8988T (cell line): Measurements from ENCODE around the gene HCFC2.
"Not testable (repeated sequence)": the region's sequence is repeated elsewhere in the genome, so short reads cannot be mapped to it uniquely, and the experiment has no call there.

ENCODE experiments used
- DNase-seq: peaks from one replicate; pipeline ENCODE4 v3.0.0; 2011

HCFC2 gene

GRCh38 chr12:104058802-104059201 is 5.5 kb upstream of the HCFC2 start:
- no peak for DNase-seq

- no peak for DNase-seq
Observed at GRCh38 chr12:104059963-104060362, 4.4 kb upstream of the HCFC2 start.

- DNase-seq: no peak
Observed at GRCh38 chr12:104060791-104061190, 3.5 kb upstream of the HCFC2 start.

GRCh38 chr12:104063712-104064030 is 660 bp upstream of the HCFC2 start:
- no peak for DNase-seq

GRCh38 chr12:104064842-104065427 is 604 bp downstream of the HCFC2 start:
- DNase-seq: no peak

GRCh38 chr12:104072099-104072498 is 7.8 kb downstream of the HCFC2 start:
- no peak for DNase-seq

- no peak for DNase-seq
Observed at GRCh38 chr12:104073699-104074098, 9.4 kb downstream of the HCFC2 start.

GRCh38 chr12:104079024-104079423 is 14.7 kb downstream of the HCFC2 start:
- DNase-seq: no peak

- DNase-seq: no peak
Observed at GRCh38 chr12:104080764-104081163, 16.4 kb downstream of the HCFC2 start.

GRCh38 chr12:104083769-104084475 is 19.6 kb downstream of the HCFC2 start:
- DNase-seq: no peak

- DNase-seq: no peak
Observed at GRCh38 chr12:104090685-104091084, 26.4 kb downstream of the HCFC2 start.

- DNase-seq: no peak
Observed at GRCh38 chr12:104091136-104091535, 26.8 kb downstream of the HCFC2 start.

- no peak for DNase-seq
Observed at GRCh38 chr12:104094284-104094683, 30.0 kb downstream of the HCFC2 start.

GRCh38 chr12:104095289-104095688 is 31.0 kb downstream of the HCFC2 start:
- no peak for DNase-seq

- DNase-seq: no peak
Observed at GRCh38 chr12:104097954-104098353, 33.6 kb downstream of the HCFC2 start.

- no peak for DNase-seq
Observed at GRCh38 chr12:104105461-104105860, 41.1 kb downstream of the HCFC2 start.

- DNase-seq: no peak
Observed at GRCh38 chr12:104106965-104107364, 42.6 kb downstream of the HCFC2 start.

- peak; percentile 16 for DNase-seq
Observed at GRCh38 chr12:104108755-104109445, 44.6 kb downstream of the HCFC2 start.

GRCh38 chr12:104109446-104110271 is 45.3 kb downstream of the HCFC2 start:
- DNase-seq: no peak

GRCh38 chr12:104114834-104115586 is 50.7 kb downstream of the HCFC2 start:
- not testable (repeated sequence) for DNase-seq

GRCh38 chr12:104115587-104115975 is 51.2 kb downstream of the HCFC2 start:
- DNase-seq: no peak

GRCh38 chr12:104121001-104121400 is 56.7 kb downstream of the HCFC2 start:
- no peak for DNase-seq

GRCh38 chr12:104122298-104122697 is 58.0 kb downstream of the HCFC2 start:
- DNase-seq: no peak
